HEK293 (cell line): ENCODE measurements around the gene FKBP3.

Experiments used
- CTCF ChIA-PET: fragments of 350-600 bp; formaldehyde crosslinking; extraction: SDS; loops from one replicate; lab custom pipeline; 2021; ENCODE audit warnings: antibody characterized with exemption; lab: Yijun Ruan, JAX
- POLR2A ChIA-PET: fragments of 300-600 bp; formaldehyde crosslinking; extraction: SDS; loops from one replicate; lab custom pipeline; 2020; ENCODE audit warnings: antibody characterized with exemption, inconsistent platforms; lab: Yijun Ruan, JAX
- H3K27ac ChIP-seq: fragments of 200-500 bp; sonication (Bioruptor generic); 2 replicates; pipeline ENCODE4 v1.5.1; 2014; ENCODE audit warnings: low read depth, low read length, control low read depth, inconsistent platforms; ENCODE audit errors: extremely low read depth
- H3K36me3 ChIP-seq, 2 experiments: fragments of 200-500 bp in 1 of 2; sonication (Bioruptor generic) in 1 of 2; 1 replicate in 1 of 2; 2 replicates in 1 of 2; pipeline ENCODE4 v1.5.1; 2014 to 2017; ENCODE audit warnings: inconsistent platforms in 2 of 2, low read length in 2 of 2; ENCODE audit not compliant: control insufficient read depth in 2 of 2, insufficient read depth in 1 of 2
- H3K4me1 ChIP-seq: fragments of 200-500 bp; sonication (Bioruptor generic); 2 replicates; pipeline ENCODE4 v1.5.1; 2014; ENCODE audit warnings: mild to moderate bottlenecking, low read length, inconsistent platforms; ENCODE audit not compliant: control insufficient read depth, insufficient read depth
- H3K4me3 ChIP-seq: 2 replicates; pipeline ENCODE4 v1.5.1; 2011; ENCODE audit warnings: low read depth, mild to moderate bottlenecking, control low read depth, low read length, moderate library complexity
- H3K9me3 ChIP-seq: fragments of 200-500 bp; sonication (Bioruptor generic); 2 replicates; pipeline ENCODE4 v1.5.1; 2014; ENCODE audit warnings: low read depth, low read length, inconsistent platforms; ENCODE audit not compliant: control insufficient read depth, insufficient read depth
- KLF10 ChIP-seq: fragments of 450-650 bp; IDR thresholded peaks from 2 replicates; pipeline ENCODE4 v1.5.1; 2018; ENCODE audit warnings: missing biosample characterization, mild to moderate bottlenecking, missing genetic modification characterization
- MEIS1 ChIP-seq: sonication (generic); formaldehyde crosslinking; IDR thresholded peaks from 2 replicates; pipeline ENCODE4 v1.8.1; 2022; ENCODE audit warnings: missing genetic modification reagents, mild to moderate bottlenecking, borderline replicate concordance
- TSHZ1 ChIP-seq: fragments of 450-650 bp; formaldehyde crosslinking; IDR thresholded peaks from 2 replicates; pipeline ENCODE4 v1.5.1; 2016; ENCODE audit warnings: missing biosample characterization, missing genetic modification characterization, borderline replicate concordance
- ZBTB11 ChIP-seq: fragments of 450-650 bp; formaldehyde crosslinking; conservative IDR thresholded peaks from 2 replicates; pipeline ENCODE4 v1.5.1; 2016; ENCODE audit warnings: low read depth, missing biosample characterization, missing genetic modification characterization
- ZBTB21 ChIP-seq: fragments of 450-650 bp; formaldehyde crosslinking; IDR thresholded peaks from 2 replicates; pipeline ENCODE4 v1.5.1; 2017; ENCODE audit warnings: missing biosample characterization, missing genetic modification characterization
- ZEB2 ChIP-seq: fragments of 450-650 bp; formaldehyde crosslinking; IDR thresholded peaks from 2 replicates; pipeline ENCODE4 v1.5.1; 2016; ENCODE audit warnings: missing biosample characterization, missing genetic modification characterization
- ZNF121 ChIP-seq: fragments of 450-650 bp; formaldehyde crosslinking; IDR thresholded peaks from 2 replicates; pipeline ENCODE4 v1.5.1; 2016; ENCODE audit warnings: missing biosample characterization, missing genetic modification characterization
- ZNF148 ChIP-seq: fragments of 450-650 bp; formaldehyde crosslinking; IDR thresholded peaks from 2 replicates; pipeline ENCODE4 v1.5.0; 2017; ENCODE audit warnings: missing biosample characterization, missing genetic modification characterization, borderline replicate concordance
- ZNF16 ChIP-seq: fragments of 450-650 bp; formaldehyde crosslinking; IDR thresholded peaks from 2 replicates; pipeline ENCODE4 v1.5.1; 2016; ENCODE audit warnings: low read depth, missing biosample characterization, missing genetic modification characterization
- ZNF174 ChIP-seq: fragments of 450-650 bp; formaldehyde crosslinking; IDR thresholded peaks from 2 replicates; pipeline ENCODE4 v1.5.0; 2017; ENCODE audit warnings: missing biosample characterization, mild to moderate bottlenecking, missing genetic modification characterization
- ZNF2 ChIP-seq: fragments of 450-650 bp; formaldehyde crosslinking; IDR thresholded peaks from 2 replicates; pipeline ENCODE4 v1.5.1; 2016; ENCODE audit warnings: missing biosample characterization, missing genetic modification characterization
- ZNF280C ChIP-seq: fragments of 450-650 bp; formaldehyde crosslinking; IDR thresholded peaks from 2 replicates; pipeline ENCODE4 v1.5.1; 2016; ENCODE audit warnings: missing biosample characterization, missing genetic modification characterization
- ZNF292 ChIP-seq: fragments of 450-650 bp; formaldehyde crosslinking; IDR thresholded peaks from 2 replicates; pipeline ENCODE4 v1.5.1; 2016; ENCODE audit warnings: low read depth, missing biosample characterization, missing genetic modification characterization, borderline replicate concordance
- ZNF302 ChIP-seq: fragments of 450-650 bp; formaldehyde crosslinking; IDR thresholded peaks from 2 replicates; pipeline ENCODE4 v1.5.1; 2016; ENCODE audit warnings: missing biosample characterization, missing genetic modification characterization, low read depth
- ZNF335 ChIP-seq: fragments of 450-650 bp; formaldehyde crosslinking; conservative IDR thresholded peaks from 2 replicates; pipeline ENCODE4 v1.5.1; 2016; ENCODE audit warnings: missing biosample characterization, missing genetic modification characterization
- ZNF510 ChIP-seq: fragments of 450-650 bp; formaldehyde crosslinking; IDR thresholded peaks from 2 replicates; pipeline ENCODE4 v1.5.1; 2018; ENCODE audit warnings: mild to moderate bottlenecking, missing genetic modification characterization, missing biosample characterization; ENCODE audit not compliant: insufficient replicate concordance
- ZNF514 ChIP-seq: fragments of 450-650 bp; formaldehyde crosslinking; IDR thresholded peaks from 2 replicates; pipeline ENCODE4 v1.5.1; 2016; ENCODE audit warnings: missing biosample characterization, missing genetic modification characterization
- ZNF549 ChIP-seq: fragments of 450-650 bp; IDR thresholded peaks from 2 replicates; pipeline ENCODE4 v1.5.1; 2018; ENCODE audit warnings: missing biosample characterization, missing genetic modification characterization, mild to moderate bottlenecking, inconsistent platforms, moderate library complexity
- ZSCAN4 ChIP-seq: fragments of 450-650 bp; formaldehyde crosslinking; IDR thresholded peaks from 2 replicates; pipeline ENCODE4 v1.5.1; 2017; ENCODE audit warnings: missing biosample characterization, missing genetic modification characterization

The FKBP3 gene

GRCh38 chr14:45128963-45129629 is 5.2 kb downstream of the FKBP3 start:
- ChIA-PET CTCF (interaction anchor here (1.1 to 1.6 kb wide), 2 partner anchors 16 to 139 kb away, joined by 3 to 9 read pairs; no protein-coding TSS in a partner anchor), POLR2A (interaction anchor here (1.4 kb wide), 1 partner anchor 13 kb away, joined by 5 read pairs; no protein-coding TSS in a partner anchor)
- Histone ChIP-seq H3K4me3 (no peak overlapping the region), H3K9me3 (no peaks in the 10 kb centered on the region), H3K27ac (no peak overlapping the region), H3K4me1 (peaks cover 5% of the 10 kb centered on the region; the same call in 1 of the 2 replicates), H3K36me3 (peaks cover 58 to 67% of the 10 kb centered on the region in 2 experiments)
- no peak for TF ChIP-seq ZNF549 (tag by site-specific recombination)

GRCh38 chr14:45125754-45126153 is 8.5 kb downstream of the FKBP3 start:
- no peak overlapping the region for H3K4me3 ChIP-seq
- TF ChIP-seq ZNF514 (tag by site-specific recombination) (no peak), ZNF335 (no peak), ZNF302 (no peak), ZNF121 (tag by site-specific recombination) (no peak), ZBTB11 (tag by site-specific recombination) (no peak), ZNF280C (tag by site-specific recombination) (no peak), ZNF174 (no peak), TSHZ1 (tag by site-specific recombination) (no peak), ZBTB21 (tag by site-specific recombination) (no peak), ZNF510 (tag by site-specific recombination) (no peak), ZNF16 (tag by site-specific recombination) (no peak), ZEB2 (tag by site-specific recombination) (no peak), ZNF292 (tag by site-specific recombination) (no peak), ZSCAN4 (tag by site-specific recombination) (no peak), MEIS1 (CRISPR knock-in tag) (no peak), ZNF2 (tag by site-specific recombination) (no peak), KLF10 (no peak), ZNF148 (tag by site-specific recombination) (no peak)
- TF ChIP-seq, all 188 proteins: peak for 0
- H3K36me3 ChIP-seq = peaks cover 82 to 89% of the 10 kb centered on the region in 2 experiments
- no peaks in the 10 kb centered on the region for H3K9me3 ChIP-seq
- CTCF ChIA-PET = interaction anchor here (0.7 kb wide), 1 partner anchor 43 kb away, joined by 3 read pairs; no protein-coding TSS in a partner anchor
- H3K4me1 ChIP-seq = no peaks in the 10 kb centered on the region
- POLR2A ChIA-PET = no interaction called here
- H3K27ac ChIP-seq = no peak overlapping the region
